PC-3 (cell line): ENCODE measurements around the gene STAT6. TPM values are rescaled to one million over a fixed set of nuclear protein-coding genes. Genes with fewer than 3 reads are reported as not detected.
A peak's percentile ranks its signal among the peaks of the same experiment; 100 is the strongest.
"Not testable (repeated sequence)": the region's sequence is repeated elsewhere in the genome, so short reads cannot be mapped to it uniquely, and the experiment has no call there.

Experiments used
- ATAC-seq: fragments of 200-7000 bp; cut with Tn5 transposase; 2 replicates; pipeline ENCODE4 v1.9.1; 2020; ENCODE audit warnings: mild to moderate bottlenecking, moderate library complexity
- BruUV-seq: library from RNA; stranded (reverse); fragments of 400-500 nt; replicated peaks from 2 replicates; lab custom pipeline; 2021; lab: Mats Ljungman, UMichigan
- CTCF ChIA-PET: fragments of 300-600 bp; sonication (Branson Sonifier 250); formaldehyde crosslinking; loops from one replicate; lab custom pipeline; 2022; ENCODE audit warnings: antibody characterized with exemption; lab: Charles Lee
- POLR2A ChIA-PET: fragments of 300-600 bp; sonication (Branson Sonifier 250); formaldehyde crosslinking; loops from one replicate; lab custom pipeline; 2022; ENCODE audit warnings: antibody characterized with exemption; ENCODE audit not compliant: unreplicated experiment; lab: Charles Lee
- DNase-seq: peaks from one replicate; pipeline ENCODE4 v3.0.0-alpha.2; 2015
- H2AFZ ChIP-seq: fragments of 300-600 bp; sonication (generic); 2 replicates; pipeline ENCODE4 v1.6.0; 2016; ENCODE audit warnings: antibody characterized with exemption, low read length
- H3F3A ChIP-seq: fragments of 300-600 bp; sonication (generic); one replicate; pipeline ENCODE4 v1.6.0; 2017; ENCODE audit warnings: antibody characterized with exemption, low read length, control low read depth, mild to moderate bottlenecking; ENCODE audit not compliant: unreplicated experiment
- H3K27ac ChIP-seq: fragments of 300-600 bp; sonication (generic); 2 replicates; pipeline ENCODE4 v1.5.1; 2016; ENCODE audit warnings: mild to moderate bottlenecking, low read length
- H3K27me3 ChIP-seq: fragments of 300-600 bp; sonication (generic); 2 replicates; pipeline ENCODE4 v1.6.1; 2016; ENCODE audit warnings: low read length, mixed read lengths
- H3K36me3 ChIP-seq: fragments of 300-600 bp; sonication (generic); 2 replicates; pipeline ENCODE4 v1.6.1; 2016; ENCODE audit warnings: low read depth, mixed run types, low read length, mixed read lengths
- H3K4me1 ChIP-seq: fragments of 300-600 bp; sonication (generic); 2 replicates; pipeline ENCODE4 v1.5.1; 2016; ENCODE audit warnings: low read length; ENCODE audit not compliant: insufficient read depth
- H3K4me2 ChIP-seq: fragments of 300-600 bp; sonication (generic); 2 replicates; pipeline ENCODE4 v1.6.0; 2016; ENCODE audit warnings: low read length
- H3K4me3 ChIP-seq: fragments of 300-600 bp; sonication (generic); 2 replicates; pipeline ENCODE4 v1.5.1; 2016; ENCODE audit warnings: mild to moderate bottlenecking, low read length, mixed read lengths
- H3K79me2 ChIP-seq: fragments of 300-600 bp; sonication (generic); 2 replicates; pipeline ENCODE4 v1.6.1; 2017; ENCODE audit warnings: low read length, mixed read lengths
- H3K9ac ChIP-seq: fragments of 300-600 bp; sonication (generic); 2 replicates; pipeline ENCODE4 v1.6.0; 2016; ENCODE audit warnings: mild to moderate bottlenecking, low read length
- H3K9me2 ChIP-seq: fragments of 300-600 bp; sonication (generic); replicated peaks from 2 replicates; pipeline ENCODE4 v1.6.1; 2016; ENCODE audit warnings: mixed run types, low read length, mixed read lengths
- H3K9me3 ChIP-seq: fragments of 300-600 bp; sonication (generic); 2 replicates; pipeline ENCODE4 v1.6.1; 2016; ENCODE audit warnings: low read length, mixed read lengths
- H4K20me1 ChIP-seq: fragments of 300-600 bp; sonication (generic); 2 replicates; pipeline ENCODE4 v1.6.1; 2016; ENCODE audit warnings: low read length, mixed read lengths
- EZH2 ChIP-seq: fragments of 300-600 bp; sonication (generic); IDR thresholded peaks from one replicate; pipeline ENCODE4 v1.6.1; 2017; ENCODE audit warnings: antibody characterized with exemption, mild to moderate bottlenecking, low read length; ENCODE audit not compliant: unreplicated experiment
- EZH2phosphoT487 ChIP-seq: fragments of 300-600 bp; sonication (generic); IDR thresholded peaks from 2 replicates; pipeline ENCODE4 v1.6.1; 2018; ENCODE audit warnings: mild to moderate bottlenecking, antibody characterized with exemption, low read length, borderline replicate concordance
- intact Hi-C: fragments of 100-400 bp; cut with micrococcal nuclease; formaldehyde crosslinking; loops from 2 replicates; pipeline ENCODE4 v1.9.0; 2023
- total RNA-seq: library from RNA; depleted of rRNA; stranded (reverse); fragments of >200 nt; gene quantifications from 2 replicates; pipeline ENCODE4 v1.2.3, GENCODE V29; 2014
- TF ChIP-seq, protein P1 (sequence below): fragments of 300-600 bp; sonication (generic); conservative IDR thresholded peaks from 2 replicates; pipeline ENCODE4 v1.5.1; 2017; ENCODE audit warnings: antibody characterized with exemption, low read depth, mild to moderate bottlenecking, low read length

STAT6 gene
- total RNA-seq, 1 experiment from 2014 or later = 28.4 TPM

DNA sequence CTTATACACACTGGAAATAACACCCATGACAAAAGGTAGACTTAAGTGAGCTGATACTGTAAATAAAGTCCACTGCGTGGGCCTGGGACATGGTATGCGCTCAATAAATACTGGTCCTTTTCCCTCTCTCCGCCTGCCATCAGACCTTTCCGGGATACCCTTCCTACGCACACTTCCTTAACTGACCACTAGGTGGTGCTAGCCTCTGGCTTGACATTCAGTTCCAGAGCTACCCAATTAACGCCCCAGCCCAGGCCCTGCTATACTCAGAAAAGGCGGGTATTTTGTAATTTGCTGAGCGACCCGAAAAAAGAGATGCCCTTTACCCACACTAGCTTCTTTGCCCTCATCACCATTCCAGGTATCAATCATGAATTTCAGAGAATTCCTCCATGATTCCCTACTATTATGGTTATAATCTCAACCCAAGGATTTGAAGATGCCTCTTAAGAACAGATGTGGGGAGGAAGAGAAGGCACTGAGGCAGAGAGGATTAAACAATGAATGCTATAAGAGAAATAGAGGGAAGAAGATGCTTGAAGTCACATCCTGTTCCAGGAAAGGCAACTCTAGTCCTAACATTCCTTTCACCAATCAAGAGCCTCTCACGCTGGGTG, 13.2 kb upstream of the STAT6 start:
- no peaks in the 10 kb centered on the region for H3K36me3 ChIP-seq
- no peak overlapping the region for H3K27ac ChIP-seq
- no peak overlapping the region for H3K4me2 ChIP-seq
- ATAC-seq (peak; percentile 33), DNase-seq (peak; percentile 87)
- ChIA-PET CTCF (interaction anchor here (0.6 to 1.9 kb wide), 6 partner anchors 12 to 58 kb away, joined by 3 to 18 read pairs (median 6); no protein-coding TSS in a partner anchor), POLR2A (interaction anchor here (0.5 kb wide), 1 partner anchor 116 kb away, joined by 3 read pairs; no protein-coding TSS in a partner anchor)
- H3K27me3 ChIP-seq = no peaks in the 10 kb centered on the region
- H3K9me2 ChIP-seq = no peaks in the 10 kb centered on the region
- no peaks in the 10 kb centered on the region for H4K20me1 ChIP-seq
- no peaks in the 10 kb centered on the region for H3F3A ChIP-seq
- intact Hi-C loops = loop anchor here (1.0 to 2.0 kb wide), 2 partner anchors 50 to 59 kb away; no protein-coding TSS in a partner anchor
- BruUV-seq = no TSS peak
- H3K9ac ChIP-seq = no peak overlapping the region
- peaks cover 4% of the 10 kb centered on the region; the same call in 1 of the 2 replicates for H3K79me2 ChIP-seq
- H3K9me3 ChIP-seq = no peaks in the 10 kb centered on the region
- H3K4me1 ChIP-seq = peaks cover 16% of the 10 kb centered on the region
- TF ChIP-seq EZH2phosphoT487 = no peak
- no peak for TF ChIP-seq EZH2
- TF ChIP-seq, protein P1, sequence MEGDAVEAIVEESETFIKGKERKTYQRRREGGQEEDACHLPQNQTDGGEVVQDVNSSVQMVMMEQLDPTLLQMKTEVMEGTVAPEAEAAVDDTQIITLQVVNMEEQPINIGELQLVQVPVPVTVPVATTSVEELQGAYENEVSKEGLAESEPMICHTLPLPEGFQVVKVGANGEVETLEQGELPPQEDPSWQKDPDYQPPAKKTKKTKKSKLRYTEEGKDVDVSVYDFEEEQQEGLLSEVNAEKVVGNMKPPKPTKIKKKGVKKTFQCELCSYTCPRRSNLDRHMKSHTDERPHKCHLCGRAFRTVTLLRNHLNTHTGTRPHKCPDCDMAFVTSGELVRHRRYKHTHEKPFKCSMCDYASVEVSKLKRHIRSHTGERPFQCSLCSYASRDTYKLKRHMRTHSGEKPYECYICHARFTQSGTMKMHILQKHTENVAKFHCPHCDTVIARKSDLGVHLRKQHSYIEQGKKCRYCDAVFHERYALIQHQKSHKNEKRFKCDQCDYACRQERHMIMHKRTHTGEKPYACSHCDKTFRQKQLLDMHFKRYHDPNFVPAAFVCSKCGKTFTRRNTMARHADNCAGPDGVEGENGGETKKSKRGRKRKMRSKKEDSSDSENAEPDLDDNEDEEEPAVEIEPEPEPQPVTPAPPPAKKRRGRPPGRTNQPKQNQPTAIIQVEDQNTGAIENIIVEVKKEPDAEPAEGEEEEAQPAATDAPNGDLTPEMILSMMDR = peak; percentile 93
- peak overlapping the region; percentile 23; the same call in 1 of the 2 replicates for H2AFZ ChIP-seq
- H3K4me3 ChIP-seq = no peak overlapping the region

GRCh38 chr12:57123813-57124212, 12.7 kb upstream of the STAT6 start:
- no peak overlapping the region for H3K4me3 ChIP-seq
- no peaks in the 10 kb centered on the region for H3K36me3 ChIP-seq
- peaks cover 21% of the 10 kb centered on the region for H3K4me1 ChIP-seq
- ChIA-PET POLR2A (interaction anchor here (0.5 kb wide), 1 partner anchor 116 kb away, joined by 3 read pairs; no protein-coding TSS in a partner anchor), CTCF (interaction anchor here (1.0 to 1.9 kb wide), 4 partner anchors 12 to 59 kb away, joined by 3 to 18 read pairs (median 10); no protein-coding TSS in a partner anchor)
- no peaks in the 10 kb centered on the region for H3K9me3 ChIP-seq
- no peaks in the 10 kb centered on the region for H3F3A ChIP-seq
- peaks cover 2% of the 10 kb centered on the region; the same call in 1 of the 2 replicates for H3K79me2 ChIP-seq
- no peak overlapping the region for H3K27ac ChIP-seq
- DNase-seq (no peak), ATAC-seq (no peak)
- no peaks in the 10 kb centered on the region for H3K27me3 ChIP-seq
- H3K4me2 ChIP-seq = no peak overlapping the region
- no TSS peak for BruUV-seq
- H4K20me1 ChIP-seq = no peaks in the 10 kb centered on the region
- intact Hi-C loops = loop anchor here (1.0 to 2.0 kb wide), 2 partner anchors 51 to 59 kb away; no protein-coding TSS in a partner anchor
- no peak overlapping the region for H3K9ac ChIP-seq
- no peak for TF ChIP-seq EZH2phosphoT487
- no peak for TF ChIP-seq EZH2
- TF ChIP-seq, protein P1 = no peak
- H3K9me2 ChIP-seq = no peaks in the 10 kb centered on the region
- H2AFZ ChIP-seq = peak overlapping the region; percentile 23; the same call in 1 of the 2 replicates

- H3K4me2 ChIP-seq, H3K9ac ChIP-seq, ATAC-seq, H3K27me3 ChIP-seq, POLR2A ChIA-PET, H2AFZ ChIP-seq, H3K9me3 ChIP-seq, H3K4me3 ChIP-seq, H3K36me3 ChIP-seq, DNase-seq, H4K20me1 ChIP-seq, H3K27ac ChIP-seq, BruUV-seq, H3F3A ChIP-seq, H3K79me2 ChIP-seq, intact Hi-C loops, H3K9me2 ChIP-seq: not testable (repeated sequence)
- CTCF ChIA-PET = interaction anchor here (0.8 kb wide), 1 partner anchor 62 kb away, joined by 3 read pairs; no protein-coding TSS in a partner anchor
- peaks cover 18% of the 10 kb centered on the region for H3K4me1 ChIP-seq
Observed at GRCh38 chr12:57120718-57121117, 9.6 kb upstream of the STAT6 start.
